Measurements from ENCODE around the gene DIP2C. TPM values are rescaled to one million over a fixed set of nuclear protein-coding genes. Genes with fewer than 3 reads are reported as not detected.

DIP2C gene
- total RNA-seq, 2 donors from 2014 or later, result 12.3 to 41.8 TPM

DNA sequence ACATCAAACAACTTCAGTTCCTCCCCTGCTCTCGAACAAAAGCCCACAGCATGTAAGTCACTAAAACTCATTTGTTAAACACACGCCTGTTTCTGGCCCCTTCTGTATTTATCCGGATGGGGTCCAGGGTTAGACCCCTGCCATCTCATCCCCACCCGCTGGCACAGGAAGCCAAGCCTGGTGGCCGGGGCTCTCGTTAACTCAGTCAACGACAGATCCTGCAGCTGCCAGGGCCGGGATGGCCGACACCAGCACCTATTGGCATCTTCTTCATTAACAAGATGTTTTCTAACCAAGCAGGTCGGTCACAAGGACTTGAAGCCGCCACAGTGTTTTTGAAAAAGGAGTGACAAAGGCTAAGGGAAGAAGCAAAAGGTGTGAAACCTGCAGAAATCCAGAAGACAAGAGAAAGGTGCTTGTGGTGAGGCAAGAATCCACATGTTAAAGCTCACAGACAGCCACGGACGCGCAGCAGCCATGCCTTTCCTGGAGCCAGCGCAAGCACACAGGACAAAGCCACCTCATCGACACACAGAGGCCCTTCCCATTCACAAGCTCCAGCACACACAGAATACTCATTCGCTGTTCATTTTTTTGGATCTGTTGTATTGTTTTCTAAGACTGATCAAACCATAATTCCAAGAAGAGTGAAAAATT is 202.7 kb downstream of the DIP2C start:
- intact Hi-C loops (cut with DNase I), result no loop called here
- TF ChIP-seq POLR2A (IDR thresholded peaks at IDR 0.05) (no peak), POLR2AphosphoS5 (IDR thresholded peaks at IDR 0.05) (no peak)
- TF ChIP-seq, protein P1, sequence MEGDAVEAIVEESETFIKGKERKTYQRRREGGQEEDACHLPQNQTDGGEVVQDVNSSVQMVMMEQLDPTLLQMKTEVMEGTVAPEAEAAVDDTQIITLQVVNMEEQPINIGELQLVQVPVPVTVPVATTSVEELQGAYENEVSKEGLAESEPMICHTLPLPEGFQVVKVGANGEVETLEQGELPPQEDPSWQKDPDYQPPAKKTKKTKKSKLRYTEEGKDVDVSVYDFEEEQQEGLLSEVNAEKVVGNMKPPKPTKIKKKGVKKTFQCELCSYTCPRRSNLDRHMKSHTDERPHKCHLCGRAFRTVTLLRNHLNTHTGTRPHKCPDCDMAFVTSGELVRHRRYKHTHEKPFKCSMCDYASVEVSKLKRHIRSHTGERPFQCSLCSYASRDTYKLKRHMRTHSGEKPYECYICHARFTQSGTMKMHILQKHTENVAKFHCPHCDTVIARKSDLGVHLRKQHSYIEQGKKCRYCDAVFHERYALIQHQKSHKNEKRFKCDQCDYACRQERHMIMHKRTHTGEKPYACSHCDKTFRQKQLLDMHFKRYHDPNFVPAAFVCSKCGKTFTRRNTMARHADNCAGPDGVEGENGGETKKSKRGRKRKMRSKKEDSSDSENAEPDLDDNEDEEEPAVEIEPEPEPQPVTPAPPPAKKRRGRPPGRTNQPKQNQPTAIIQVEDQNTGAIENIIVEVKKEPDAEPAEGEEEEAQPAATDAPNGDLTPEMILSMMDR (IDR thresholded peaks at IDR 0.05), result no peak
- H3K27me3 ChIP-seq (replicated peaks; ENCODE audit: insufficient read depth), result no peaks in the 10 kb centered on the region
- no peaks in the 10 kb centered on the region for H3K36me3 ChIP-seq
- no peaks in the 10 kb centered on the region for H3K9me3 ChIP-seq
- no peak overlapping the region for H3K4me3 ChIP-seq
- 62% methylated on average over 17 of the region's 17 CpGs for WGBS
- no peaks in the 10 kb centered on the region for H3K4me1 ChIP-seq (replicated peaks)
- DNase-seq (ENCODE audit: low spot score), result no peak
- H3K27ac ChIP-seq, result no peak overlapping the region

DNA sequence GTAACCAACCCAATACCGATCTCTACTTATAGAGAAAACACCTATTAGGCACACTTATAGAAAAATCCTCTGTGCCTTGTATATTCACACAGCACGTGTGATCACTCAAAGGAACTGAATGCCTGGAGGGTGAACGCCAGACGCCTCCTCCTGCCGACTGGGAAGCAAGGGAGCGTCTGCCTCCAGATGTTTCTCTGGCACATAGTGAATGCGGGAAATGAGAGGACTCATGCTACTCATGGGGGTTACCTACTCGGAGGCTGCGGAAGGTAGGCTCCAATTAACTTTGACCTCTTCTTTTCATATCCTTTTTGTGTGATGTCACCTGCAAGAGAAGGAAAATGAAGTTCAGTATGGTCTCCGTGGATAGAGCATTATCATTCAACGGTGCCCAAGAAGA is 203.3 kb downstream of the DIP2C start:
- no peaks in the 10 kb centered on the region for H3K4me1 ChIP-seq (replicated peaks)
- WGBS, result 38% methylated on average over 11 of the region's 11 CpGs
- DNase-seq (ENCODE audit: low spot score), result no peak
- H3K9me3 ChIP-seq, result no peaks in the 10 kb centered on the region
- intact Hi-C loops (cut with DNase I), result no loop called here
- no peaks in the 10 kb centered on the region for H3K27me3 ChIP-seq (replicated peaks; ENCODE audit: insufficient read depth)
- no peaks in the 10 kb centered on the region for H3K36me3 ChIP-seq
- H3K4me3 ChIP-seq, result no peak overlapping the region
- TF ChIP-seq, protein P1 (IDR thresholded peaks at IDR 0.05), result no peak
- TF ChIP-seq POLR2AphosphoS5 (IDR thresholded peaks at IDR 0.05) (peak; percentile 17), POLR2A (IDR thresholded peaks at IDR 0.05) (no peak)
- H3K27ac ChIP-seq, result no peak overlapping the region

DNA sequence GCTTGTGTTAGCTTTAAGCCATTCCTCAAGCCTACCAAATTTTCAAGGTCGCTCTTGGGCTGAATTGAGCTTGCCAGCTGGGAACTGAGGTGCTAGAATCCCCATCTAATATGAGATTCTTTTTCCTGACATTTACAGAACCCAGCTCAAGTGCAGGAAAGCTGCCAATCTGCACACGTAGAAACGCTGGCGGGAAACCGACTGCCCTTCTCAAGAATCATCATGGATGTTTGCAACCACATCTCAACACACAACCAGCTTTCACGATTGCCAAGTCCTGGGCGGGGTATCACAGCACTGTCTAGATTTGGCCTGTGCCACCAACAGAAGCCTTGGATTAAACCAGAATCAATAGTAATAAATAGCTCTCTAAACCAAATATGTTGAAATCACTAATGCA is 203.7 kb downstream of the DIP2C start:
- H3K27me3 ChIP-seq (replicated peaks; ENCODE audit: insufficient read depth), result no peaks in the 10 kb centered on the region
- no peak for DNase-seq (ENCODE audit: low spot score)
- intact Hi-C loops (cut with DNase I), result no loop called here
- 36% methylated on average over 7 of the region's 7 CpGs for WGBS
- no peak for TF ChIP-seq POLR2A (IDR thresholded peaks at IDR 0.05)
- TF ChIP-seq, protein P1 (IDR thresholded peaks at IDR 0.05), result no peak
- H3K9me3 ChIP-seq, result no peaks in the 10 kb centered on the region
- H3K4me1 ChIP-seq (replicated peaks), result no peaks in the 10 kb centered on the region
- peak overlapping the region; percentile 62 to 70 for H3K27ac ChIP-seq
- no peaks in the 10 kb centered on the region for H3K36me3 ChIP-seq
- H3K4me3 ChIP-seq, result no peak overlapping the region

DNA sequence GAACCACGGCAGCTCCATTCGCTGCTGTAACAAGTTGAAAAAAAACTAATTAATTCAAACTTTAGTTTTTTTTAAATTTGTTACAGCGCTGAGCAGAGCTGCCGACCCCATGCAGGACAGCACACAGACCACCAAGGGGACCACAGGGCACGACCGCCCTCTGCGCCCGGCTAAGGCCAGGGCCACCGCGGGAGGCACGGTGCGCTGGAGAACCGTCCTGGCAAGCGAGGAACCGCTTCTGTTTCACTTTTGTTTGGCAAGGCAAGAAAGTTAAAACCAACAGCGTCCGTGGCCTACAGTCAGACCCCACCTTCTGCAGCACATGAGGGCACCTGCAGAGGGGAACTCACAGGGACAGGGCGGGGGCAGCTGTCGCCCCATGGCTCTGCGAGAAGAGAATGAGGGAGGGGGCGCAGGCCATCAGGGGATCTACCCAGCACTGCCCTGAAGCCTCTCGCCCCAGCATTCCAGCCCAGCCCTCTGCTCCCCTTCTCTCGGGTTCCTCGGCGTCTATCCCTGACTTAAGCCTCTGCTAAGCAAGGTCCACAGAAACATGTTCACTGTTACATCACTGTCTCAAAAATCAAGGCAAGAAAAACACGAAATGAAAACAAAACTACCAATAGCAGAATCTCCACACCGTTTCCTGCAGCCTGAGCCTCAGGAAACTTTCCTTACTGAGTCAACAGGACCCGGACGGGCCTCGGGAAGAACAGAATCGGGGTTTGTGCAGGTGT is 204.4 kb downstream of the DIP2C start:
- H3K27ac ChIP-seq, result peak overlapping the region; percentile 62 to 70

More for the DNA sequence above, 204.4 kb downstream of the DIP2C start:
- Histone ChIP-seq H3K4me1 (replicated peaks) (no peaks in the 10 kb centered on the region), H3K9me3 (no peaks in the 10 kb centered on the region), H3K27me3 (replicated peaks; ENCODE audit: insufficient read depth) (no peaks in the 10 kb centered on the region), H3K36me3 (no peaks in the 10 kb centered on the region), H3K4me3 (peak overlapping the region; percentile 13 to 22)
- WGBS, result 35% methylated on average over 31 of the region's 31 CpGs
- no peak for DNase-seq (ENCODE audit: low spot score)
- intact Hi-C loops (cut with DNase I), result no loop called here
- TF ChIP-seq POLR2AphosphoS5 (IDR thresholded peaks at IDR 0.05) (no peak), POLR2A (IDR thresholded peaks at IDR 0.05) (no peak)
- TF ChIP-seq, protein P1 (IDR thresholded peaks at IDR 0.05), result no peak

All from prostate gland (tissue), 2 donors.